ENCODE results near the gene MAGI2. TPM values are rescaled to one million over a fixed set of nuclear protein-coding genes. Genes with fewer than 3 reads are reported as not detected.

Gene MAGI2
- total RNA-seq, 1 donor from 2014 or later = 11.4 TPM

GRCh38 chr7:78435355-78435754 lies 1018.1 kb downstream of the MAGI2 start:
- Mint-ChIP-seq H3K36me3 (ENCODE audit: insufficient read depth) (no peaks in the 10 kb centered on the region), H3K4me3 (ENCODE audit: low read depth) (no peak overlapping the region), H3K27ac (no peak overlapping the region), H3K27me3 (no peaks in the 10 kb centered on the region), H3K4me1 (ENCODE audit: low read depth) (peaks cover 8% of the 10 kb centered on the region), H3K9me3 (ENCODE audit: low read depth) (no peaks in the 10 kb centered on the region)
- no peak for TF ChIP-seq CTCF (IDR thresholded peaks at IDR 0.05; ENCODE audit: unreplicated experiment)
- DNase-seq (ENCODE audit: low spot score, unreplicated experiment) = no peak

GRCh38 chr7:78434281-78434680 lies 1019.2 kb downstream of the MAGI2 start:
- peaks cover 6% of the 10 kb centered on the region for H3K4me1 Mint-ChIP-seq (ENCODE audit: low read depth)
- H3K9me3 Mint-ChIP-seq (ENCODE audit: low read depth) = no peaks in the 10 kb centered on the region
- no peaks in the 10 kb centered on the region for H3K27me3 Mint-ChIP-seq
- DNase-seq (ENCODE audit: low spot score, unreplicated experiment) = no peak
- H3K27ac Mint-ChIP-seq = no peak overlapping the region
- no peak for TF ChIP-seq CTCF (IDR thresholded peaks at IDR 0.05; ENCODE audit: unreplicated experiment)
- no peaks in the 10 kb centered on the region for H3K36me3 Mint-ChIP-seq (ENCODE audit: insufficient read depth)
- H3K4me3 Mint-ChIP-seq (ENCODE audit: low read depth) = no peak overlapping the region

- H3K4me3 Mint-ChIP-seq (ENCODE audit: low read depth) = no peak overlapping the region
- no peak for TF ChIP-seq CTCF (IDR thresholded peaks at IDR 0.05; ENCODE audit: unreplicated experiment)
- no peaks in the 10 kb centered on the region for H3K27me3 Mint-ChIP-seq
- H3K36me3 Mint-ChIP-seq (ENCODE audit: insufficient read depth) = no peaks in the 10 kb centered on the region
- H3K9me3 Mint-ChIP-seq (ENCODE audit: low read depth) = no peaks in the 10 kb centered on the region
- no peaks in the 10 kb centered on the region for H3K4me1 Mint-ChIP-seq (ENCODE audit: low read depth)
- H3K27ac Mint-ChIP-seq = no peak overlapping the region
- no peak for DNase-seq (ENCODE audit: low spot score, unreplicated experiment)
Observed at GRCh38 chr7:78433421-78433820, 1020.0 kb downstream of the MAGI2 start.

- H3K9me3 Mint-ChIP-seq (ENCODE audit: low read depth) = peaks cover 5% of the 10 kb centered on the region
- H3K27me3 Mint-ChIP-seq = no peaks in the 10 kb centered on the region
- H3K4me1 Mint-ChIP-seq (ENCODE audit: low read depth) = no peaks in the 10 kb centered on the region
- peaks cover 1% of the 10 kb centered on the region for H3K36me3 Mint-ChIP-seq (ENCODE audit: insufficient read depth)
- no peak overlapping the region for H3K27ac Mint-ChIP-seq
- no peak for TF ChIP-seq CTCF (IDR thresholded peaks at IDR 0.05; ENCODE audit: unreplicated experiment)
- DNase-seq (ENCODE audit: low spot score, unreplicated experiment) = no peak
- no peak overlapping the region for H3K4me3 Mint-ChIP-seq (ENCODE audit: low read depth)
Observed at GRCh38 chr7:78429878-78430277, 1023.6 kb downstream of the MAGI2 start.

- H3K9me3 Mint-ChIP-seq (ENCODE audit: low read depth) = peaks cover 14% of the 10 kb centered on the region
- H3K4me3 Mint-ChIP-seq (ENCODE audit: low read depth) = no peak overlapping the region
- no peak overlapping the region for H3K27ac Mint-ChIP-seq
- no peaks in the 10 kb centered on the region for H3K27me3 Mint-ChIP-seq
- peaks cover 2% of the 10 kb centered on the region for H3K36me3 Mint-ChIP-seq (ENCODE audit: insufficient read depth)
- TF ChIP-seq CTCF (IDR thresholded peaks at IDR 0.05; ENCODE audit: unreplicated experiment) = no peak
- no peak for DNase-seq (ENCODE audit: low spot score, unreplicated experiment)
- H3K4me1 Mint-ChIP-seq (ENCODE audit: low read depth) = no peaks in the 10 kb centered on the region
Observed at GRCh38 chr7:78427209-78427608, 1026.3 kb downstream of the MAGI2 start.
